Heart left ventricle (tissue), 13 donors: ENCODE results near the gene PGLYRP2.

ENCODE experiments used
- CTCF ChIP-seq, 12 donors: fragments of 200-600 bp; sonication (generic) in 4 of 12; IDR thresholded peaks; one replicate each; pipeline versions ENCODE4 v1.5.0 to v1.8.0; 2018 to 2022; ENCODE audit warnings: antibody characterized with exemption in 12 of 12, mild to moderate bottlenecking in 5 of 12
- POLR2A ChIP-seq, 2 donors: fragments of 450-650 bp; IDR thresholded peaks; one replicate each; pipeline ENCODE4 v1.6.1; 2017; ENCODE audit warnings: antibody characterized with exemption in 2 of 2, mild to moderate bottlenecking in 2 of 2, moderate library complexity in 2 of 2
- donor health status: ischemic (EF 13 %, LVEDD 7.1; RV severe dilation, severe dysfunction).
- donor health status: DM: no; HTN: yes; CAD: no.
- donor health status: DM: no; HTN: no; CAD: no.
- donor health status: ischemic (EF 25% LVEDD 6.9; RV normal size, moderate dysfunction).
- donor health status: ischemic (EF 25% LVEDD 5.7; RV mildly dilated, moderate dysfunction).
- donor health status: ischemic (EF 35%, LVEDD 5.7; RV mildly dilated, moderate dysfunction).
- donor health status: nonischemic (EF 11% LVEDD 7.7; RV severe dilation, severe dysfunction).
- donor health status: DM: yes; HTN: yes; CAD: no.
- donor health status: PGD.
- donor health status: ischemic (EF 29% LVEDD 5.4; RV normal size, mild dysfunction).
- donor health status: nonischemic (EF 23%, LVEDD 6.1; RV moderate dilation, normal function).

DNA sequence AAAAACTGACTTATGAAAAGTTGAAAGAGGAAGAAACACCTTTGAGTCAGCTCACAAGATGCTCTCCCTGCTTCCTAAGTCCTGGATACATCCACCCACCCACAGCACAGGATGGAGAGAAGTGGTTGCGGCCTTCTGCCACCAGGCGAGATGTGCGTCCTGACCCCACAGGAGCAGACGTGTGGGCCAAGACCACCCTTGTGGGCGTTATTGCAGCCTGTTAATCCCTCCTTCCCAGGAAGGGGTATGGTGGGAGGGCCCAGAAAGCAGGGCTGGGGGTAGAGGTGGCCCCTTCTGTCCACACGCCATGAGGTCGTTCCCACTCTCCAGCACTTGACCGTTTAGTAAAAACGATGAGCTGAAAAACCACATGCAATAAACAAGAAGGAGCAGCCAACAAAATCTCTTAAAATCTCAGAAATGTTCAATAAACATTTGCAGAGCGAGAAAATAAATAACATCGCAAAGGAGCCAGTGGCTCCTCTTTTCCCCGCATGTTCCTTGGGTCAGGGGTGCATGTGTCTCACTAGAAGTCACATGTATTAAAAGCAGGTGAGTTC, 58.1 kb downstream of the PGLYRP2 start:
- TF ChIP-seq CTCF (IDR thresholded peaks at IDR 0.05) (no peak), POLR2A (IDR thresholded peaks at IDR 0.05) (no peak)
